ENCODE measurements around the gene WNK3.

DNA sequence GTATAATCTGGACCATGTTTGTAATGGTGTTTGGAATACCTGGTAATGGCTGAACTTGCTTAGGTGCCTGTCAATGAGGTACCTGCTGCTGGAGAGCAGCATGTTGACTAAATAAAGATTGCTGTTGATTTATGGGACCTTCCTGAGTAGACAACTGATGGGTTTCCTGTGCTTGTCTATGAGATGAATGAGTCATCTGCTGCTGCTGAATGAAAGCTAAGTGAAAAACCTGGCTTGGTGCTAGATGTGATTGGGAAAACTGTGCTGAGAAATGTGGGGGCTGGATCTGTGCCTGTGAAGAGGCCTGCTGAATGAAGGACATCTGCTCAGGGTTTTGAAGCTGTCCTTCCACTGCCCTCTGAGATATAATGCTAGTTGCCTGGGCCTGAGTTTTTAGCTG, 69.6 kb downstream of the WNK3 start:
- TF ChIP-seq CTCF (IDR thresholded peaks at IDR 0.05) (no peak), POLR2AphosphoS5 (IDR thresholded peaks at IDR 0.05; ENCODE audit: low read depth, low read length) (no peak), SMC3 (IDR thresholded peaks at IDR 0.05; ENCODE audit: low read depth, low read length) (no peak), RAD21 (IDR thresholded peaks at IDR 0.05; ENCODE audit: low read length) (no peak), USF1 (IDR thresholded peaks at IDR 0.05; ENCODE audit: borderline replicate concordance, low read depth) (no peak), RFX5 (IDR thresholded peaks at IDR 0.05; ENCODE audit: low read length) (no peak), YY1 (IDR thresholded peaks at IDR 0.05; ENCODE audit: low read depth) (no peak), REST (IDR thresholded peaks at IDR 0.05; ENCODE audit: low read depth, low read length) (no peak), EZH2phosphoT487 (IDR thresholded peaks at IDR 0.05; ENCODE audit: borderline replicate concordance, low read depth) (no peak), EP300 (IDR thresholded peaks at IDR 0.05; ENCODE audit: borderline replicate concordance in 1 of 2, low read depth in 1 of 2, low read length in 1 of 2) (no peak), FOXM1 (IDR thresholded peaks at IDR 0.05; ENCODE audit: low read depth) (no peak), FOXJ3 (CRISPR knock-in tag; IDR thresholded peaks at IDR 0.05) (no peak)
- TF ChIP-seq, protein P1, sequence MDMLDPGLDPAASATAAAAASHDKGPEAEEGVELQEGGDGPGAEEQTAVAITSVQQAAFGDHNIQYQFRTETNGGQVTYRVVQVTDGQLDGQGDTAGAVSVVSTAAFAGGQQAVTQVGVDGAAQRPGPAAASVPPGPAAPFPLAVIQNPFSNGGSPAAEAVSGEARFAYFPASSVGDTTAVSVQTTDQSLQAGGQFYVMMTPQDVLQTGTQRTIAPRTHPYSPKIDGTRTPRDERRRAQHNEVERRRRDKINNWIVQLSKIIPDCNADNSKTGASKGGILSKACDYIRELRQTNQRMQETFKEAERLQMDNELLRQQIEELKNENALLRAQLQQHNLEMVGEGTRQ (IDR thresholded peaks at IDR 0.05; ENCODE audit: borderline replicate concordance, low read depth, low read length), result no peak
